Panc1 (cell line): ENCODE results near the gene SCGB3A1. TPM values are rescaled to one million over a fixed set of nuclear protein-coding genes. Genes with fewer than 3 reads are reported as not detected.

Experiments used
- ATAC-seq: fragments of 200-7000 bp; cut with Tn5 transposase; 2 replicates; pipeline ENCODE4 v1.9.1; 2020; ENCODE audit warnings: mild to moderate bottlenecking, moderate library complexity
- BruUV-seq: library from RNA; stranded (reverse); fragments of 400-500 nt; replicated peaks from 2 replicates; lab custom pipeline; 2021; lab: Mats Ljungman, UMichigan
- CTCF ChIA-PET: fragments of 300-600 bp; sonication (Branson Sonifier 250); formaldehyde crosslinking; loops from one replicate; lab custom pipeline; 2022; ENCODE audit warnings: antibody characterized with exemption; lab: Charles Lee
- POLR2A ChIA-PET: fragments of 300-600 bp; sonication (Branson Sonifier 250); formaldehyde crosslinking; loops from one replicate; lab custom pipeline; 2022; ENCODE audit warnings: antibody characterized with exemption; lab: Charles Lee
- DNase-seq: peaks from one replicate; pipeline ENCODE4 v3.0.0-alpha.2; 2010; ENCODE audit warnings: low read depth, low spot score
- H3K27ac ChIP-seq: 2 replicates; pipeline ENCODE4 v1.5.1; 2011; ENCODE audit warnings: mild to moderate bottlenecking, low read length, inconsistent platforms
- H3K27me3 ChIP-seq: fragments of 200-500 bp; sonication (Bioruptor generic); 2 replicates; pipeline ENCODE4 v1.6.0; 2014; ENCODE audit warnings: low read length, inconsistent platforms; ENCODE audit not compliant: control insufficient read depth, insufficient read depth
- H3K36me3 ChIP-seq: fragments of 200-500 bp; sonication (Bioruptor generic); 2 replicates; pipeline ENCODE4 v1.5.1; 2014; ENCODE audit warnings: inconsistent platforms, mild to moderate bottlenecking, low read length, moderate library complexity; ENCODE audit not compliant: control insufficient read depth, insufficient read depth
- H3K4me1 ChIP-seq: 2 replicates; pipeline ENCODE4 v1.5.1; 2011; ENCODE audit warnings: inconsistent platforms, mild to moderate bottlenecking, low read length, moderate library complexity; ENCODE audit not compliant: control insufficient read depth, insufficient read depth
- H3K4me3 ChIP-seq, 2 experiments: 2 replicates each; pipeline ENCODE4 v1.5.1; 2011 to 2012; ENCODE audit warnings: low read depth in 2 of 2, low read length in 2 of 2, mild to moderate bottlenecking in 2 of 2, inconsistent platforms in 1 of 2, moderate library complexity in 1 of 2
- H3K9me3 ChIP-seq: fragments of 200-500 bp; sonication (Bioruptor generic); 2 replicates; pipeline ENCODE4 v1.5.1; 2014; ENCODE audit warnings: low read depth, mild to moderate bottlenecking, inconsistent platforms, low read length, moderate library complexity; ENCODE audit not compliant: control insufficient read depth, insufficient read depth
- POLR2AphosphoS5 ChIP-seq: IDR thresholded peaks from 2 replicates; pipeline ENCODE4 v1.6.1; 2012; ENCODE audit warnings: mild to moderate bottlenecking, low read depth, low read length, moderate library complexity
- SIN3A ChIP-seq: IDR thresholded peaks from 2 replicates; pipeline ENCODE4 v1.6.1; 2012; ENCODE audit warnings: low read depth, mild to moderate bottlenecking, low read length, moderate library complexity, borderline replicate concordance; ENCODE audit not compliant: insufficient read depth
- TCF7L2 ChIP-seq: IDR thresholded peaks from 2 replicates; pipeline ENCODE4 v1.6.1; 2011; ENCODE audit warnings: mild to moderate bottlenecking, low read depth, low read length, inconsistent platforms
- in situ Hi-C: cut with HindIII; loops from 2 replicates; pipeline ENCODE4 v1.10.0; 2016; ENCODE audit warnings: low sequenced_read_pairs, low pct_unique_long_range_greater_than_20kb
- intact Hi-C: fragments of 100-400 bp; cut with micrococcal nuclease; formaldehyde crosslinking; loops from one replicate; pipeline ENCODE4 v1.10.0; 2022; ENCODE audit not compliant: unreplicated experiment
- total RNA-seq: library from RNA; stranded (reverse); gene quantifications from one replicate; pipeline ENCODE4 v1.2.1, GENCODE V29; 2021; ENCODE audit not compliant: unreplicated experiment
- TF ChIP-seq, protein P1 (sequence below): fragments of 450-650 bp; IDR thresholded peaks from 2 replicates; pipeline ENCODE4 v1.5.1; 2017; ENCODE audit warnings: mild to moderate bottlenecking
- TF ChIP-seq, protein P2 (sequence below), 2 experiments: IDR thresholded peaks; 2 replicates each; pipeline ENCODE4 v1.6.1; 2011 to 2012; ENCODE audit warnings: low read depth in 2 of 2, control low read depth in 1 of 2, low read length in 1 of 2, mild to moderate bottlenecking in 1 of 2, moderate library complexity in 1 of 2; ENCODE audit not compliant: insufficient read depth in 1 of 2

The SCGB3A1 gene
- total RNA-seq, 1 experiment from 2014 or later: not detected

DNA sequence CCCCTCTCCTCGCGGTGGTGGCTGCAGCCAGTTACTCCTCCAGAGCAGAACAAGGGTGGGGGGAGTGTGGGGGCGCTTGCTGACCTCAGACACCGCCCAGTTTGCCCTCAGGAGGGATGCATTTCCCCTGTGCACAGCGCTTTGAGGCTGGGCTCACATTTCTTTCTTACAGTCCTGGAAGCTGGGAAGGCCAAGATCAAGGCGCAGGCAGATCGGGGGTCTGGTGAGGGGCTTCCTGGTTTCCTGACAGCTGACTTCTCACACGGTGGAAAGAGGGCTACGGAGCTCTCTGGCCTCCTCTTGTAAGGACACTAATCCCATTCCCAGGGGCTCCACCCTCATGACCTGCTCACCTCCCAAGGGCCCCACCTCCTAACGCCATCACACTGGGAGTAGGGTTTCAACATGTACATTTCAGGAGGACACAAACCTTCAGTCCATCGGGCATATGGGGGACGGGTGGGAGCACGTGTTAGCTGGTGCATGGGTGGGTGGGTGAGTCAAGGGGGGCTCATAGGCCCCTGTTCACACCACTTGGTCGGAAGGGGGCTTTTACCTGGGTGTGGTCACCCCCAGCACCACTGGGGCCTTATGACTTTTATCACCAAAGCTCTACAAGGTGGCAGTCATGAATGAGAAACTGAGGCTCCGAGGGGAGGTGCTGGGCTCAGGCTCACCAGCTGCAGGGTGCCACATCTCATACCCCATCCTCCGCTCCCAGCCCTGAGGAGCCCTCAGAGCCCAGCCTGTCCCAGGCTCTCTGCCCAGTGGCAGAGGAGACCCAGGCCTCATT lies 7.7 kb upstream of the SCGB3A1 start:
- no peak for DNase-seq
- POLR2A ChIA-PET: no interaction called here
- TF ChIP-seq SIN3A: no peak
- TF ChIP-seq, protein P1, sequence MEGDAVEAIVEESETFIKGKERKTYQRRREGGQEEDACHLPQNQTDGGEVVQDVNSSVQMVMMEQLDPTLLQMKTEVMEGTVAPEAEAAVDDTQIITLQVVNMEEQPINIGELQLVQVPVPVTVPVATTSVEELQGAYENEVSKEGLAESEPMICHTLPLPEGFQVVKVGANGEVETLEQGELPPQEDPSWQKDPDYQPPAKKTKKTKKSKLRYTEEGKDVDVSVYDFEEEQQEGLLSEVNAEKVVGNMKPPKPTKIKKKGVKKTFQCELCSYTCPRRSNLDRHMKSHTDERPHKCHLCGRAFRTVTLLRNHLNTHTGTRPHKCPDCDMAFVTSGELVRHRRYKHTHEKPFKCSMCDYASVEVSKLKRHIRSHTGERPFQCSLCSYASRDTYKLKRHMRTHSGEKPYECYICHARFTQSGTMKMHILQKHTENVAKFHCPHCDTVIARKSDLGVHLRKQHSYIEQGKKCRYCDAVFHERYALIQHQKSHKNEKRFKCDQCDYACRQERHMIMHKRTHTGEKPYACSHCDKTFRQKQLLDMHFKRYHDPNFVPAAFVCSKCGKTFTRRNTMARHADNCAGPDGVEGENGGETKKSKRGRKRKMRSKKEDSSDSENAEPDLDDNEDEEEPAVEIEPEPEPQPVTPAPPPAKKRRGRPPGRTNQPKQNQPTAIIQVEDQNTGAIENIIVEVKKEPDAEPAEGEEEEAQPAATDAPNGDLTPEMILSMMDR: no peak
- TF ChIP-seq TCF7L2: no peak
- TF ChIP-seq, protein P2, sequence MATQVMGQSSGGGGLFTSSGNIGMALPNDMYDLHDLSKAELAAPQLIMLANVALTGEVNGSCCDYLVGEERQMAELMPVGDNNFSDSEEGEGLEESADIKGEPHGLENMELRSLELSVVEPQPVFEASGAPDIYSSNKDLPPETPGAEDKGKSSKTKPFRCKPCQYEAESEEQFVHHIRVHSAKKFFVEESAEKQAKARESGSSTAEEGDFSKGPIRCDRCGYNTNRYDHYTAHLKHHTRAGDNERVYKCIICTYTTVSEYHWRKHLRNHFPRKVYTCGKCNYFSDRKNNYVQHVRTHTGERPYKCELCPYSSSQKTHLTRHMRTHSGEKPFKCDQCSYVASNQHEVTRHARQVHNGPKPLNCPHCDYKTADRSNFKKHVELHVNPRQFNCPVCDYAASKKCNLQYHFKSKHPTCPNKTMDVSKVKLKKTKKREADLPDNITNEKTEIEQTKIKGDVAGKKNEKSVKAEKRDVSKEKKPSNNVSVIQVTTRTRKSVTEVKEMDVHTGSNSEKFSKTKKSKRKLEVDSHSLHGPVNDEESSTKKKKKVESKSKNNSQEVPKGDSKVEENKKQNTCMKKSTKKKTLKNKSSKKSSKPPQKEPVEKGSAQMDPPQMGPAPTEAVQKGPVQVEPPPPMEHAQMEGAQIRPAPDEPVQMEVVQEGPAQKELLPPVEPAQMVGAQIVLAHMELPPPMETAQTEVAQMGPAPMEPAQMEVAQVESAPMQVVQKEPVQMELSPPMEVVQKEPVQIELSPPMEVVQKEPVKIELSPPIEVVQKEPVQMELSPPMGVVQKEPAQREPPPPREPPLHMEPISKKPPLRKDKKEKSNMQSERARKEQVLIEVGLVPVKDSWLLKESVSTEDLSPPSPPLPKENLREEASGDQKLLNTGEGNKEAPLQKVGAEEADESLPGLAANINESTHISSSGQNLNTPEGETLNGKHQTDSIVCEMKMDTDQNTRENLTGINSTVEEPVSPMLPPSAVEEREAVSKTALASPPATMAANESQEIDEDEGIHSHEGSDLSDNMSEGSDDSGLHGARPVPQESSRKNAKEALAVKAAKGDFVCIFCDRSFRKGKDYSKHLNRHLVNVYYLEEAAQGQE (IDR thresholded peaks at IDR 0.05; ENCODE audit: insufficient read depth in 1 of 2, low read depth in 2 of 2, low read length in 1 of 2): no peak
- TF ChIP-seq POLR2AphosphoS5: no peak
- H3K27me3 ChIP-seq: no peaks in the 10 kb centered on the region
- in situ Hi-C loops (no loop called here), intact Hi-C loops (no loop called here)
- BruUV-seq: no TSS peak
- H3K4me3 ChIP-seq: no peak overlapping the region
- CTCF ChIA-PET: no interaction called here
- H3K4me1 ChIP-seq: no peaks in the 10 kb centered on the region
- ATAC-seq: no peak
- no peak overlapping the region for H3K27ac ChIP-seq
- no peaks in the 10 kb centered on the region for H3K36me3 ChIP-seq
- H3K9me3 ChIP-seq: no peaks in the 10 kb centered on the region

DNA sequence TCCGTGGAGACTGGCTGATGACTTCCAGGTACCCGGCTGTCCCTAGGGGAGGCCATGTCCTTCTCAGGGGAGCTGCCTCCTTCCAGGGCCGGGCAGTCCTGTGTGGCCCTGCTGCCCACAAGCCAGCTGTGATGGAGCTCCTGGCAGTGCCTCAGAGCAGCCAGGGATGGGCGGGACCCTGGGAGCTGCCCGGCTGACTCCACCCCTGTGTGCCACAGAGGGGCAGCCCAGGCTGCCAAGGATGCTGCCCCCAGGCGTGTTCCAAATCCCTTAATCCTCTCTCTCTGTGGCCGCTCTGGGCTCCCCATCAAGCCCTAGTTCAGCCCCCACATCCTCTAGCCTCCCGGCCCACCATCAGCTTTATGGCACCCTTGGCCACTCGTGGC lies 7.0 kb upstream of the SCGB3A1 start:
- in situ Hi-C loops: no loop called here
- H3K9me3 ChIP-seq: no peaks in the 10 kb centered on the region
- ATAC-seq: no peak
- H3K27ac ChIP-seq: no peak overlapping the region
- no TSS peak for BruUV-seq
- no peak overlapping the region for H3K4me3 ChIP-seq
- no peak for DNase-seq
- no peaks in the 10 kb centered on the region for H3K36me3 ChIP-seq
- intact Hi-C loops: no loop called here
- TF ChIP-seq TCF7L2 (no peak), SIN3A (no peak), POLR2AphosphoS5 (no peak)
- TF ChIP-seq, protein P2 (IDR thresholded peaks at IDR 0.05; ENCODE audit: insufficient read depth in 1 of 2, low read depth in 2 of 2, low read length in 1 of 2): no peak
- TF ChIP-seq, protein P1: no peak
- CTCF ChIA-PET: no interaction called here
- H3K27me3 ChIP-seq: no peaks in the 10 kb centered on the region
- no peaks in the 10 kb centered on the region for H3K4me1 ChIP-seq
- POLR2A ChIA-PET: no interaction called here
